Measurements from ENCODE around the gene SCAF8. TPM values are rescaled to one million over a fixed set of nuclear protein-coding genes. Genes with fewer than 3 reads are reported as not detected.
A peak's percentile ranks its signal among the peaks of the same experiment; 100 is the strongest.

The SCAF8 gene
- polyA plus RNA-seq, 1 experiment = 13.1 TPM

DNA sequence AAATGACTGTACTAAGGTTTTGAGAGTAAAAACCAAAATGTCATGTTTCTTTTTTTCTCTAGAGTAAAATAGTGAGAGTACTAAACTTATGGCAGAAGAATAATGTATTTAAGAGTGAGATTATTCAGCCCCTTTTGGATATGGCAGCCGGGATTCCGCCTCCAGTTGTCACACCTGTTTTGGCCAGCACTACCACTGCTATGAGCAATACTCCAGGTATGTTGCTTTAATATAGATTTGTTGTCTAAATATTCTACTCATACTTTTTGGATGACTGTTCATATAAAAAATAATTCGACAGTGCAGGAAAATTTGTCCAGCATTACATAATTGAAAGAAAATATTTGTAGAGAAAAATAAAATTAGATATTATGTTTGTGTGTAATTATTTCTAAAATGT lies 59.5 kb downstream of the SCAF8 start:
- ChIA-PET CTCF (no interaction called here), POLR2A (no interaction called here)
- DNase-seq (ENCODE audit: low read depth) = no peak
- TF ChIP-seq, protein P1, sequence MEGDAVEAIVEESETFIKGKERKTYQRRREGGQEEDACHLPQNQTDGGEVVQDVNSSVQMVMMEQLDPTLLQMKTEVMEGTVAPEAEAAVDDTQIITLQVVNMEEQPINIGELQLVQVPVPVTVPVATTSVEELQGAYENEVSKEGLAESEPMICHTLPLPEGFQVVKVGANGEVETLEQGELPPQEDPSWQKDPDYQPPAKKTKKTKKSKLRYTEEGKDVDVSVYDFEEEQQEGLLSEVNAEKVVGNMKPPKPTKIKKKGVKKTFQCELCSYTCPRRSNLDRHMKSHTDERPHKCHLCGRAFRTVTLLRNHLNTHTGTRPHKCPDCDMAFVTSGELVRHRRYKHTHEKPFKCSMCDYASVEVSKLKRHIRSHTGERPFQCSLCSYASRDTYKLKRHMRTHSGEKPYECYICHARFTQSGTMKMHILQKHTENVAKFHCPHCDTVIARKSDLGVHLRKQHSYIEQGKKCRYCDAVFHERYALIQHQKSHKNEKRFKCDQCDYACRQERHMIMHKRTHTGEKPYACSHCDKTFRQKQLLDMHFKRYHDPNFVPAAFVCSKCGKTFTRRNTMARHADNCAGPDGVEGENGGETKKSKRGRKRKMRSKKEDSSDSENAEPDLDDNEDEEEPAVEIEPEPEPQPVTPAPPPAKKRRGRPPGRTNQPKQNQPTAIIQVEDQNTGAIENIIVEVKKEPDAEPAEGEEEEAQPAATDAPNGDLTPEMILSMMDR (IDR thresholded peaks at IDR 0.05; ENCODE audit: insufficient read depth, low read depth, low read length) = no peak
- Histone ChIP-seq H3K4me3 (ENCODE audit: low read depth, low read length) (no peak overlapping the region), H3K27me3 (ENCODE audit: control insufficient read depth, insufficient read depth, low read length) (no peaks in the 10 kb centered on the region), H3K36me3 (ENCODE audit: control insufficient read depth, insufficient read depth, low read length) (peaks cover 1% of the 10 kb centered on the region; the same call in 1 of the 2 replicates)

DNA sequence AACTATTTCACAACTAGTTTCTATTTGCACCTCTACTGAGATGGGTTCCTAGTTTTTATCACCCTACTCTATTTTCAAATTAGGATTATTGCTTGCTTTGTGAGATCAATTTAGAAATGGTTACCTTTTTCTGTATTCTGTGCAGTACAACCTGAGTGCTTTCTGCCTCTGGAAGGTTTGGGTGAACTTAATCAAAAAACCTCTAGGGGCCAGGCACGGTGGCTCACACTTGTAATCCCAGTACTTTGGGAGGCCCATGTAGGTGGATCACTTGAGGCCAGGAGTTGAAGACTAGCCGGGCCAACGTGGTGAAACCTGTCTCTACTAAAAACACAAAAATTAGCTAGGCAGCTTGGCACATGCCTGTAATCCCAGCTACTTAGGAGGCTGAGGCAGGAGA lies 63.3 kb downstream of the SCAF8 start:
- Histone ChIP-seq H3K4me3 (ENCODE audit: low read depth, low read length) (no peak overlapping the region), H3K36me3 (ENCODE audit: control insufficient read depth, insufficient read depth, low read length) (peaks cover 1% of the 10 kb centered on the region; the same call in 1 of the 2 replicates), H3K27me3 (ENCODE audit: control insufficient read depth, insufficient read depth, low read length) (no peaks in the 10 kb centered on the region)
- TF ChIP-seq, protein P1 (IDR thresholded peaks at IDR 0.05; ENCODE audit: insufficient read depth, low read depth, low read length) = no peak
- POLR2A ChIA-PET = no interaction called here
- CTCF ChIA-PET = interaction anchor here (1.7 to 1.8 kb wide), 2 partner anchors 9 to 121 kb away, joined by 4 to 5 read pairs; no protein-coding TSS in a partner anchor
- no peak for DNase-seq (ENCODE audit: low read depth)

DNA sequence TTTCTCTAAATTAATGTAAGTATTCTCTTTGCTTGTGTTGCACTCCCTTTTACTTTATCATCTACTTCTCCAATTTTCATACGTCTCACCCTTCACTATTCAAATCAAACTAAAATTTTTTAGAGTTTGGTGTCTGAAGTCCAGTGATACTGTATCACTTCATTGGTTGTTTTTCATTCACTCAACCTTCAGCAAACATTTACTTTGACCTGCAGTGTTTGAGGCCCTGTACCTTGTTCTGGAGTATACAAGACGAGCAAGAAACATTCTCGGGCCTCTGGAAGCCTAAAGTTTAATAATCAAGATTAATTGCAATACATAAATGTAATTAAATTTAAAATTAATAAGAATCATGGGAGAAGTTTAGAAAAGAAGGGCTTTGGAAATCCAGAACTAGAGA lies 64.6 kb downstream of the SCAF8 start:
- TF ChIP-seq, protein P1 (IDR thresholded peaks at IDR 0.05; ENCODE audit: insufficient read depth, low read depth, low read length) = no peak
- H3K36me3 ChIP-seq (ENCODE audit: control insufficient read depth, insufficient read depth, low read length) = peaks cover 1% of the 10 kb centered on the region; the same call in 1 of the 2 replicates
- H3K4me3 ChIP-seq (ENCODE audit: low read depth, low read length) = no peak overlapping the region
- H3K27me3 ChIP-seq (ENCODE audit: control insufficient read depth, insufficient read depth, low read length) = no peaks in the 10 kb centered on the region
- DNase-seq (ENCODE audit: low read depth) = no peak
- ChIA-PET POLR2A (no interaction called here), CTCF (interaction anchor here (1.7 to 1.8 kb wide), 2 partner anchors 7 to 122 kb away, joined by 4 to 5 read pairs; no protein-coding TSS in a partner anchor)

DNA sequence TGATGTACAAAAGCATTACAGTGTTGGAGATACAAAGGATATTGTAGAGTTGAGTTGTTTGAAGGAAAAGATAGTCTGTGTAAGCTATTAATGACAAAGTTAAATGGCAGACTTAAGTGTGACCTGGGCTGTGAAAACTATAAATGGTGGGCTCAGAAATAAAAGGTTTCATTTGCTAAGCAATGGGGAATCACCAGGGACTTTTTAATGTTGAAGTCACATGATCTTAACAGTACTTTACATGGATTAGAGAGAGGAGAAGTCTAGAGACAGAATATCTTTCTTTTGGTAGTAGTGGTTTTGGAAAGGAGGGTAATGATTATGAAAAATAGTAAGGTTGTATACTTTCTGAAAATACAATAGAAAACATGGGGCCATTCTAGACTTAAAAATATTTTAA lies 67.1 kb downstream of the SCAF8 start:
- ChIA-PET CTCF (interaction anchor here (9.3 kb wide), 1 partner anchor 125 kb away, joined by 104 read pairs; no protein-coding TSS in a partner anchor), POLR2A (no interaction called here)
- Histone ChIP-seq H3K4me3 (ENCODE audit: low read depth, low read length) (no peak overlapping the region), H3K36me3 (ENCODE audit: control insufficient read depth, insufficient read depth, low read length) (peaks cover 3% of the 10 kb centered on the region; the same call in 1 of the 2 replicates), H3K27me3 (ENCODE audit: control insufficient read depth, insufficient read depth, low read length) (no peaks in the 10 kb centered on the region)
- TF ChIP-seq, protein P1 (IDR thresholded peaks at IDR 0.05; ENCODE audit: insufficient read depth, low read depth, low read length) = no peak
- DNase-seq (ENCODE audit: low read depth) = no peak

DNA sequence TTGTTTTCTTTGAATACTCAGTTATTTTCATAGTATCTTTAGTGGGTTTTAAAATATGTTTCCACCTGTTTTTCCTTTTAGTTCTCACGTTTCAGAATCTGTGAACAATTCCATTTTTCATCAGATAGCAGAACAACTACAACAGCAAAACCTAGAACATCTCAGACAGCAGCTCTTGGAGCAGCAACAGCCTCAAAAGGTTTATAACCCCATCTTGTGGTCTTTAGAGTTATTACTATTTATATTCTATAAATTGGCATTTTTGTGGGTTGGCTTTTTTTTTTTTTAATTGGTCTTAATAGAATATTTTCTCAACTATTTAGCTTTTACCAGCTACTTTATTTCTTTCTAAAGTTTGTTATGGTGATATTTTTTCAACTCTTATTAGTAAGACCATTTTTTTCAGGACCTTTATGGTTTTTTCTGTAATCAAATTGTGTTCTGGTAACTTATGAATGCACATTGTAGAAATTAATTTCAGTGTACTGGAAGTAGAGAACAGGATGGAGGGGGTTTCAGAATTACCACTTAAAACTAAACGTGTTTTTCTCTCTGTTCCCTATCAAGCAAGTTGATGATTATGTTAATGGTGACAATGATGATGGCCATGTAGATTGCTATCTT lies 72.2 kb downstream of the SCAF8 start:
- TF ChIP-seq, protein P1 (IDR thresholded peaks at IDR 0.05; ENCODE audit: insufficient read depth, low read depth, low read length) = peak; percentile 50
- H3K27me3 ChIP-seq (ENCODE audit: control insufficient read depth, insufficient read depth, low read length) = no peaks in the 10 kb centered on the region
- H3K36me3 ChIP-seq (ENCODE audit: control insufficient read depth, insufficient read depth, low read length) = peaks cover 9% of the 10 kb centered on the region
- DNase-seq (ENCODE audit: low read depth) = no peak
- ChIA-PET POLR2A (interaction anchor here (0.7 kb wide), 1 partner anchor 130 kb away, joined by 3 read pairs; no protein-coding TSS in a partner anchor), CTCF (interaction anchor here (0.6 to 9.3 kb wide), 4 partner anchors 8 to 650 kb away, joined by 3 to 104 read pairs (median 4); no protein-coding TSS in a partner anchor)
- no peak overlapping the region for H3K4me3 ChIP-seq (ENCODE audit: low read depth, low read length)
